Measurements from ENCODE around the gene ADRA2A.

Gene ADRA2A

DNA sequence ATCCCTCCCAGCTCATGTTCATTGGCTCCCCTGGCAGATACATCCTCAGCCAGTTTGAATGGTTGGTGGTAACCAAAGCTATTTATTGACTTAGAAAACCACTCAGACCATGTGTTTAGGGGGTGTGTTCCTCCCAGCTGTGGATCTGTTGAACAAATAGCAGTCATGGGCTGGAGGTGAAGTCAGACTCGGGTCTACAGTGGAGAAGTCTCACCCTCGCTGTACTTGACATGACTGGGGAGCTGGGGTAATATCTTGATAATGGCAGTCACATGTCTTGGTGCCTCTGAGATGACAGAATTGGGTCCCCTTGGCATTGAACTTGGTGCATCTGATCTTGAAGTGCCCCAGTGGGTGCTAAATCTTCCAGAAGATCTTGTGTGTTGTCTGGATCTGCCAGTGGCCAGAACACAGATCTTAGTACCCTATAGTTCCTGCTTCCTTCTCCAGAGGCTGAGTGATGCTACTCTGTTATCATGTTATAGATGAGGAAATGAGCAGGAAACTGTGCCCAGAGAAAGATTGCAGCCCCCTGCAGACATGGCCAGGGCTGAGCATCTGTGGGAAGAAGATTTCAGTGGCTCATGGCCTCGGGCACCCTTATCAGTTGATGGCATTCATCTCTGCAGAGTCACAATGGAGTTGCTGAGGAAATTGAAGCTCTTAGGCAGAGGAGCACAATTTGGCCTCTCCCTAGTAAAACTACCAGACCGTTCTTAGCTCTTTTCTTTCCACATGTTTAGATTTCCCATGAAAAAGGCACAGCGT lies 50.4 kb downstream of the ADRA2A start:
- no peaks in the 10 kb centered on the region for H3K36me3 Mint-ChIP-seq
- no peak overlapping the region for H3K4me3 Mint-ChIP-seq
- H3K27me3 Mint-ChIP-seq, result peaks cover 11% of the 10 kb centered on the region
- CTCF ChIA-PET, result no interaction called here
- DNase-seq, result no peak
- no peaks in the 10 kb centered on the region for H3K9me3 Mint-ChIP-seq
- no peaks in the 10 kb centered on the region for H3K4me1 Mint-ChIP-seq
- H3K27ac Mint-ChIP-seq, result no peak overlapping the region

DNA sequence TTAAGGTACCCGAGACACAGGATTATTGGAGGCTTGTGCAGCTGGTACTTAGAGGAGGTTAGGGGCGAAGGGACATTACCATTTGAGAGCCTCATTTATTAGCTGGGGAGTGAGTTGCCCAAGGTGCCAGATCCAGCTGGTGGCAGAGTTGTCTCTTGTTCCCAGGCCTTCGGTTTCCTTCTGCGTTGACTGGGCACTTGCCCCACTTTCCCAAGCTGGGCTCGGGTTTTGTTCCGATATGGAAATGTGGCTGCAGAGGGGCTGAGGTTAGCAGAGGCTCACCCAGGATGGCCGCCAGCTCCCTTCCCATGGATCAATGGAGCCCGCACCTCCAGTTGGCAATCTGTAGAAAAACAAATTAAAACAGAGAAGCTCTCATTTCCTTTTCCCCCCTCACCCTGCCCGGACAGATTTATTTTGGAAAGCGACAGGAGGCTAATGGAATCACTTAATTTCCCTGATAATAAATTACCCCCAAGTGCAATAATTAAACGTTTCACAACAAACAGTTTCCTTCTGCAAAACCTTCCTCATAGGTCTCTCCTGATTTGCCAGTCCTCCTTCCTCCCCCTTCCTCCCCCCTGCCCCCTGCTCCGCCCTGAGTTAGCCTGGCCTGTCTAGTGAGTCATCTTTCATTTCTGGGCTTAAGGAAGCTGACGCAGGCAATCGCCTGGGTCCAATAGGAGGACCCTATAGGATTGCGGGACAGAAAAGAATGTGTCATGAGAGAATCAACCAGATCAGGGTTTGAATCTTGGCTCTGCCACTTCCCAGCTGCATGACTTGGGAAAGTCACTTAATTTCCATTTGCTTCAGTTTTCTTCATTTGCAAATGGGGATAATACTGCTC lies 51.7 kb downstream of the ADRA2A start:
- Mint-ChIP-seq H3K4me3 (no peak overlapping the region), H3K4me1 (no peaks in the 10 kb centered on the region), H3K9me3 (no peaks in the 10 kb centered on the region), H3K27me3 (peaks cover 14% of the 10 kb centered on the region), H3K27ac (no peak overlapping the region), H3K36me3 (no peaks in the 10 kb centered on the region)
- CTCF ChIA-PET, result no interaction called here
- DNase-seq, result no peak

DNA sequence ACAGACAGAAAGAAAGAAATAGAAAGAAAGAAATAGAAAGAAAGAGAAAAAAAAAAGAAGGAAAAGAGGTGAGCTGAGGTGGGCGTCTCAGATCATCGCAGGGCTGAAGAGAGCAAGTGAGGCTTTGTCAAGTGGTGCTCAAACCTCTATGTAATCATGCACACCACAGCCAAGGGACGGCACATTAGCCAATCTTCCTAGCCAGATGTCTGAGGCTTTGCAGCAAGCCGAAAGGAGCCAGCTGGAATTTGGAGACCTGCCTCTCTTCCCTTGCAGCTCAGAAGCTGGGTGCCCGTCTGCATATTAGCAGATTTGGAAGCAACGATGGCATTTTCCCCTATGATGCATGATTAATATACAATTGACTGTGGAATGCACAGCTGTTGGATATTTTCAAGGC lies 52.5 kb downstream of the ADRA2A start:
- Mint-ChIP-seq H3K27ac (no peak overlapping the region), H3K36me3 (no peaks in the 10 kb centered on the region), H3K4me1 (no peaks in the 10 kb centered on the region), H3K4me3 (no peak overlapping the region), H3K27me3 (peaks cover 21% of the 10 kb centered on the region), H3K9me3 (no peaks in the 10 kb centered on the region)
- no peak for DNase-seq
- CTCF ChIA-PET, result no interaction called here

DNA sequence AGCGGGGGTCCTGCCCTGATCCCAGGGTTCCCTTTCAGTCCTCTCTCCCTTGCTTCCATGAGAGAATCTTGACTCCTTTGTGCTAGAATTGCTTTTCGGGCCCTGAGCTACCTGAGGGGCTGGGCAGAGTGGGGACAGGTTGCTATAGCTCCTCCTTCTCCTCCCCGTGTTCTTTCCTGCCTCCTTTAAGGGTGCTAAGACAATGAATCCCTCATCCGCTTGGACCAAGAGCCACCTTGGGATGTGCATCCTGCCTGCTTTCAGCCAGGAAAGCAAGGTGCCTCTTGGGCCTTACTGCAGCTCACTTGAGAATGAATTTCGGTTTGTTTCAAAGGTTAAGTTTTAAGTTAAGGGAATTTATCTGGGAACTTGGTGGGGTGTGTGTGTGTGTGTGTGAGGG lies 53.6 kb downstream of the ADRA2A start:
- no peak overlapping the region for H3K27ac Mint-ChIP-seq
- CTCF ChIA-PET, result interaction anchor here (0.6 kb wide), 1 partner anchor 387 kb away, joined by 3 read pairs; no protein-coding TSS in a partner anchor

More for the DNA sequence above, 53.6 kb downstream of the ADRA2A start:
- Mint-ChIP-seq H3K9me3 (no peaks in the 10 kb centered on the region), H3K4me3 (no peak overlapping the region), H3K36me3 (no peaks in the 10 kb centered on the region), H3K4me1 (no peaks in the 10 kb centered on the region), H3K27me3 (peaks cover 18% of the 10 kb centered on the region)
- no peak for DNase-seq

Measured in activated naive CD4-positive, alpha-beta T cell treated with anti-CD3 and anti-CD28 coated beads, Interleukin-2, amount 10 ng/mL, durations not matched to agents 7 days and 5 days (primary cell).